HepG2 (cell line): ENCODE measurements around the gene CEACAM16. TPM values are rescaled to one million over a fixed set of nuclear protein-coding genes. Genes with fewer than 3 reads are reported as not detected.
A peak's percentile ranks its signal among the peaks of the same experiment; 100 is the strongest.

ENCODE experiments used
- ARNTL ChIP-seq: sonication (generic); formaldehyde crosslinking; IDR thresholded peaks from 2 replicates; pipeline ENCODE4 v1.4.0; 2020; ENCODE audit warnings: mild to moderate bottlenecking, missing genetic modification reagents
- ATF5 ChIP-seq: sonication (generic); formaldehyde crosslinking; IDR thresholded peaks from 2 replicates; pipeline ENCODE4 v1.4.0; 2020; ENCODE audit warnings: mild to moderate bottlenecking, low read depth, missing genetic modification reagents
- CREB1 ChIP-seq, 2 experiments: fragments of 450-650 bp in 1 of 2; IDR thresholded peaks; 2 replicates each; pipeline ENCODE4 v1.6.1; 2016 to 2017; ENCODE audit warnings: control low read depth in 1 of 2, mild to moderate bottlenecking in 1 of 2, missing compliant biosample characterization in 1 of 2, missing genetic modification characterization in 1 of 2
- FOXK1 ChIP-seq: sonication (generic); formaldehyde crosslinking; IDR thresholded peaks from 2 replicates; pipeline ENCODE4 v1.4.0; 2020; ENCODE audit warnings: low read depth, missing genetic modification reagents, borderline replicate concordance
- POGZ ChIP-seq: sonication (generic); formaldehyde crosslinking; IDR thresholded peaks from 2 replicates; pipeline ENCODE4 v1.4.0; 2020; ENCODE audit warnings: mild to moderate bottlenecking, missing genetic modification reagents
- RARG ChIP-seq: sonication (generic); formaldehyde crosslinking; IDR thresholded peaks from 2 replicates; pipeline ENCODE4 v1.4.0; 2020; ENCODE audit warnings: low read depth, mild to moderate bottlenecking, missing genetic modification reagents
- SP5 ChIP-seq: IDR thresholded peaks from 2 replicates; pipeline ENCODE4 v1.6.1; 2016; ENCODE audit warnings: low read depth, borderline replicate concordance
- ZNF256 ChIP-seq: sonication (generic); formaldehyde crosslinking; conservative IDR thresholded peaks from 2 replicates; pipeline ENCODE4 v1.4.0; 2020; ENCODE audit warnings: missing genetic modification reagents
- ZNF660 ChIP-seq: sonication (generic); formaldehyde crosslinking; IDR thresholded peaks from 2 replicates; pipeline ENCODE4 v1.5.1; 2020; ENCODE audit warnings: mild to moderate bottlenecking, low read depth, missing genetic modification reagents, borderline replicate concordance
- ZSCAN21 ChIP-seq: sonication (generic); formaldehyde crosslinking; IDR thresholded peaks from 2 replicates; pipeline ENCODE4 v1.8.0; 2022; ENCODE audit warnings: mild to moderate bottlenecking, missing genetic modification reagents, moderate library complexity, borderline replicate concordance
- polyA plus RNA-seq, 8 experiments: library from polyadenylated mRNA; depleted of rRNA in 3 of 8; stranded (reverse) in 7 of 8; unstranded in 1 of 8; fragments of >200 nt; fragmentation: Illumina TruSeq in 4 of 8; extraction: Trizol in 4 of 8; gene quantifications; 2 replicates each; pipeline versions ENCODE4 v1.2.1 to v1.2.3, GENCODE V29; 2011 to 2016; ENCODE audit warnings: low read depth in 4 of 8, missing spikeins in 1 of 8, mixed read lengths in 1 of 8; ENCODE audit not compliant: insufficient read depth in 1 of 8
- total RNA-seq, 5 experiments: library from RNA; depleted of rRNA; stranded (reverse); fragments of >200 nt; fragmentation: Illumina TruSeq; extraction: Trizol; gene quantifications; 2 replicates each; pipeline ENCODE4 v1.2.3, GENCODE V29; 2016; ENCODE audit warnings: low read depth in 1 of 5
- TF ChIP-seq, protein P1 (sequence below): sonication (generic); formaldehyde crosslinking; IDR thresholded peaks from 2 replicates; pipeline ENCODE4 v1.5.1; 2020; ENCODE audit warnings: mild to moderate bottlenecking, missing genetic modification reagents
- TF ChIP-seq, protein P2 (sequence below): sonication (generic); formaldehyde crosslinking; IDR thresholded peaks from 2 replicates; pipeline ENCODE4 v1.5.0; 2020; ENCODE audit warnings: missing genetic modification reagents
- TF ChIP-seq, protein P3 (sequence below): sonication (generic); formaldehyde crosslinking; IDR thresholded peaks from 2 replicates; pipeline ENCODE4 v1.5.1; 2020; ENCODE audit warnings: mild to moderate bottlenecking, missing genetic modification reagents, borderline replicate concordance
- TF ChIP-seq, protein P4 (sequence below): sonication (generic); formaldehyde crosslinking; conservative IDR thresholded peaks from 2 replicates; pipeline ENCODE4 v1.8.1; 2023; ENCODE audit warnings: missing genetic modification reagents
- TF ChIP-seq, protein P5 (sequence below): IDR thresholded peaks from 2 replicates; pipeline ENCODE4 v1.6.1; 2018; ENCODE audit warnings: missing genetic modification reagents

Gene CEACAM16
- total and polyA plus RNA-seq, 2 of the 13 experiments (the other 11 are each of a cell fraction or from before 2014, with no cell fraction given): not detected

DNA sequence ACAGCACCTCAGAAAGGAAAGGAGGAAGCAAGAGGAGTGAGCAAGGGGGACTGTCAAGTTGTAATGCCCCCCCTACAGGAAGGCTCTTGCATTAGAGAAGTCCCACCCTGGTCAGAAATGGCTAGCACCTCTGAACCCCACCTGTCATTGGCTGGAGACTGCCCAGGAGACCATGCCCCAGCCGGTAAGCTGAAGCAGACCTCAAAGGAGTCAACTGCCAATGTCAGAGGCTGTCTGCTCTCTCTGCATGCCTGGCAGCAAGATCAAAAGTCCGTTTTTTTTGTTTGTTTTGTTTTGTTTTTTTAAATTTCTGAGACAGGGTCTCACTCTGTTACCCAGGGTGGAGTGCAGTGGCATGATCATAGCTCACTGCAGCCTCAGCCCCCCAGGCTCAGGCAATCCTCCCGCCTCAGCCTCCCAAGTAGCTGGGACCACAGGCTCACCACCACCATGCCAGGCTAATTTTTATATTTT, 41.4 kb downstream of the CEACAM16 start (continued):
- TF ChIP-seq, protein P1, sequence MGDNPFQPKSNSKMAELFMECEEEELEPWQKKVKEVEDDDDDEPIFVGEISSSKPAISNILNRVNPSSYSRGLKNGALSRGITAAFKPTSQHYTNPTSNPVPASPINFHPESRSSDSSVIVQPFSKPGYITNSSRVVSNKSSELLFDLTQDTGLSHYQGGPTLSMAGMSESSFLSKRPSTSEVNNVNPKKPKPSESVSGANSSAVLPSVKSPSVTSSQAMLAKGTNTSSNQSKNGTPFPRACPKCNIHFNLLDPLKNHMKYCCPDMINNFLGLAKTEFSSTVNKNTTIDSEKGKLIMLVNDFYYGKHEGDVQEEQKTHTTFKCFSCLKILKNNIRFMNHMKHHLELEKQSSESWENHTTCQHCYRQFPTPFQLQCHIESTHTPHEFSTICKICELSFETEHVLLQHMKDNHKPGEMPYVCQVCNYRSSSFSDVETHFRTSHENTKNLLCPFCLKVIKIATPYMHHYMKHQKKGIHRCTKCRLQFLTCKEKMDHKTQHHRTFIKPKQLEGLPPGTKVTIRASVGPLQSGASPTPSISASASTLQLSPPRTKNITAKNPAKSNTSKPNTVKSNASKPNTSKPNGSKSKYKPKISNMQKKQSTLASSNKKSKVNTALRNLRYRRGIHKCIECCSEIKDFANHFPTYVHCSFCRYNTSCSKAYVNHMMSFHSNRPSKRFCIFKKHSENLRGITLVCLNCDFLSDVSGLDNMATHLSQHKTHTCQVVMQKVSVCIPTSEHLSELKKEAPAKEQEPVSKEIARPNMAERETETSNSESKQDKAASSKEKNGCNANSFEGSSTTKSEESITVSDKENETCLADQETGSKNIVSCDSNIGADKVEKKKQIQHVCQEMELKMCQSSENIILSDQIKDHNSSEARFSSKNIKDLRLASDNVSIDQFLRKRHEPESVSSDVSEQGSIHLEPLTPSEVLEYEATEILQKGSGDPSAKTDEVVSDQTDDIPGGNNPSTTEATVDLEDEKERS: no peak
- TF ChIP-seq ATF5 (CRISPR knock-in tag) (no peak), RARG (no peak), ZNF256 (CRISPR knock-in tag) (no peak), ZSCAN21 (CRISPR knock-in tag) (no peak), ZNF660 (CRISPR knock-in tag) (no peak), FOXK1 (CRISPR knock-in tag) (0 out of 2 replicates have a peak, but pooled peaks have one; percentile 14), CREB1 (IDR thresholded peaks at IDR 0.05) (no peak), CREB1 (CRISPR knock-in tag; IDR thresholded peaks at IDR 0.05) (no peak), POGZ (CRISPR knock-in tag) (peak; percentile 38; the same call in 1 of the 2 replicates), ARNTL (CRISPR knock-in tag) (no peak), SP5 (CRISPR knock-in tag) (0 out of 2 replicates have a peak, but pooled peaks have one; percentile 29)
- TF ChIP-seq, protein P2, sequence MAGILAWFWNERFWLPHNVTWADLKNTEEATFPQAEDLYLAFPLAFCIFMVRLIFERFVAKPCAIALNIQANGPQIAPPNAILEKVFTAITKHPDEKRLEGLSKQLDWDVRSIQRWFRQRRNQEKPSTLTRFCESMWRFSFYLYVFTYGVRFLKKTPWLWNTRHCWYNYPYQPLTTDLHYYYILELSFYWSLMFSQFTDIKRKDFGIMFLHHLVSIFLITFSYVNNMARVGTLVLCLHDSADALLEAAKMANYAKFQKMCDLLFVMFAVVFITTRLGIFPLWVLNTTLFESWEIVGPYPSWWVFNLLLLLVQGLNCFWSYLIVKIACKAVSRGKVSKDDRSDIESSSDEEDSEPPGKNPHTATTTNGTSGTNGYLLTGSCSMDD (CRISPR knock-in tag): no peak
- TF ChIP-seq, protein P3, sequence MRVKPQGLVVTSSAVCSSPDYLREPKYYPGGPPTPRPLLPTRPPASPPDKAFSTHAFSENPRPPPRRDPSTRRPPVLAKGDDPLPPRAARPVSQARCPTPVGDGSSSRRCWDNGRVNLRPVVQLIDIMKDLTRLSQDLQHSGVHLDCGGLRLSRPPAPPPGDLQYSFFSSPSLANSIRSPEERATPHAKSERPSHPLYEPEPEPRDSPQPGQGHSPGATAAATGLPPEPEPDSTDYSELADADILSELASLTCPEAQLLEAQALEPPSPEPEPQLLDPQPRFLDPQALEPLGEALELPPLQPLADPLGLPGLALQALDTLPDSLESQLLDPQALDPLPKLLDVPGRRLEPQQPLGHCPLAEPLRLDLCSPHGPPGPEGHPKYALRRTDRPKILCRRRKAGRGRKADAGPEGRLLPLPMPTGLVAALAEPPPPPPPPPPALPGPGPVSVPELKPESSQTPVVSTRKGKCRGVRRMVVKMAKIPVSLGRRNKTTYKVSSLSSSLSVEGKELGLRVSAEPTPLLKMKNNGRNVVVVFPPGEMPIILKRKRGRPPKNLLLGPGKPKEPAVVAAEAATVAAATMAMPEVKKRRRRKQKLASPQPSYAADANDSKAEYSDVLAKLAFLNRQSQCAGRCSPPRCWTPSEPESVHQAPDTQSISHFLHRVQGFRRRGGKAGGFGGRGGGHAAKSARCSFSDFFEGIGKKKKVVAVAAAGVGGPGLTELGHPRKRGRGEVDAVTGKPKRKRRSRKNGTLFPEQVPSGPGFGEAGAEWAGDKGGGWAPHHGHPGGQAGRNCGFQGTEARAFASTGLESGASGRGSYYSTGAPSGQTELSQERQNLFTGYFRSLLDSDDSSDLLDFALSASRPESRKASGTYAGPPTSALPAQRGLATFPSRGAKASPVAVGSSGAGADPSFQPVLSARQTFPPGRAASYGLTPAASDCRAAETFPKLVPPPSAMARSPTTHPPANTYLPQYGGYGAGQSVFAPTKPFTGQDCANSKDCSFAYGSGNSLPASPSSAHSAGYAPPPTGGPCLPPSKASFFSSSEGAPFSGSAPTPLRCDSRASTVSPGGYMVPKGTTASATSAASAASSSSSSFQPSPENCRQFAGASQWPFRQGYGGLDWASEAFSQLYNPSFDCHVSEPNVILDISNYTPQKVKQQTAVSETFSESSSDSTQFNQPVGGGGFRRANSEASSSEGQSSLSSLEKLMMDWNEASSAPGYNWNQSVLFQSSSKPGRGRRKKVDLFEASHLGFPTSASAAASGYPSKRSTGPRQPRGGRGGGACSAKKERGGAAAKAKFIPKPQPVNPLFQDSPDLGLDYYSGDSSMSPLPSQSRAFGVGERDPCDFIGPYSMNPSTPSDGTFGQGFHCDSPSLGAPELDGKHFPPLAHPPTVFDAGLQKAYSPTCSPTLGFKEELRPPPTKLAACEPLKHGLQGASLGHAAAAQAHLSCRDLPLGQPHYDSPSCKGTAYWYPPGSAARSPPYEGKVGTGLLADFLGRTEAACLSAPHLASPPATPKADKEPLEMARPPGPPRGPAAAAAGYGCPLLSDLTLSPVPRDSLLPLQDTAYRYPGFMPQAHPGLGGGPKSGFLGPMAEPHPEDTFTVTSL (CRISPR knock-in tag): no peak
- TF ChIP-seq, protein P4, sequence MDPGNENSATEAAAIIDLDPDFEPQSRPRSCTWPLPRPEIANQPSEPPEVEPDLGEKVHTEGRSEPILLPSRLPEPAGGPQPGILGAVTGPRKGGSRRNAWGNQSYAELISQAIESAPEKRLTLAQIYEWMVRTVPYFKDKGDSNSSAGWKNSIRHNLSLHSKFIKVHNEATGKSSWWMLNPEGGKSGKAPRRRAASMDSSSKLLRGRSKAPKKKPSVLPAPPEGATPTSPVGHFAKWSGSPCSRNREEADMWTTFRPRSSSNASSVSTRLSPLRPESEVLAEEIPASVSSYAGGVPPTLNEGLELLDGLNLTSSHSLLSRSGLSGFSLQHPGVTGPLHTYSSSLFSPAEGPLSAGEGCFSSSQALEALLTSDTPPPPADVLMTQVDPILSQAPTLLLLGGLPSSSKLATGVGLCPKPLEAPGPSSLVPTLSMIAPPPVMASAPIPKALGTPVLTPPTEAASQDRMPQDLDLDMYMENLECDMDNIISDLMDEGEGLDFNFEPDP (CRISPR knock-in tag): no peak
- TF ChIP-seq, protein P5, sequence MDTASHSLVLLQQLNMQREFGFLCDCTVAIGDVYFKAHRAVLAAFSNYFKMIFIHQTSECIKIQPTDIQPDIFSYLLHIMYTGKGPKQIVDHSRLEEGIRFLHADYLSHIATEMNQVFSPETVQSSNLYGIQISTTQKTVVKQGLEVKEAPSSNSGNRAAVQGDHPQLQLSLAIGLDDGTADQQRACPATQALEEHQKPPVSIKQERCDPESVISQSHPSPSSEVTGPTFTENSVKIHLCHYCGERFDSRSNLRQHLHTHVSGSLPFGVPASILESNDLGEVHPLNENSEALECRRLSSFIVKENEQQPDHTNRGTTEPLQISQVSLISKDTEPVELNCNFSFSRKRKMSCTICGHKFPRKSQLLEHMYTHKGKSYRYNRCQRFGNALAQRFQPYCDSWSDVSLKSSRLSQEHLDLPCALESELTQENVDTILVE (CRISPR knock-in tag): no peak
